Neural cell (in vitro differentiated cells): Measurements from ENCODE around the gene CGB1. TPM values are rescaled to one million over a fixed set of nuclear protein-coding genes. Genes with fewer than 3 reads are reported as not detected.

Source experiments
- H2AFZ ChIP-seq: fragments of 200-600, 300-800 bp; sonication (generic), shearing (Covaris generic); 2 replicates; pipeline ENCODE4 v1.6.0; 2014; ENCODE audit warnings: low read depth, mild to moderate bottlenecking, antibody characterized with exemption, low read length, moderate library complexity
- H3F3A ChIP-seq: fragments of 200-600 bp; shearing (Covaris generic); 2 replicates; pipeline ENCODE4 v1.6.1; 2016; ENCODE audit warnings: mild to moderate bottlenecking, moderate library complexity, mixed read lengths, antibody characterized with exemption, low read length; ENCODE audit not compliant: insufficient read depth, poor library complexity, severe bottlenecking
- H3K27ac ChIP-seq: fragments of 200-600, 300-800 bp; sonication (generic), shearing (Covaris generic); 2 replicates; pipeline ENCODE4 v1.5.1; 2014; ENCODE audit warnings: mild to moderate bottlenecking, low read length, moderate library complexity
- H3K27me3 ChIP-seq: fragments of 300-800, 200-600 bp; sonication (generic), shearing (Covaris generic); 2 replicates; pipeline ENCODE4 v1.6.0; 2014; ENCODE audit warnings: mild to moderate bottlenecking, low read depth, low read length, moderate library complexity; ENCODE audit not compliant: insufficient read depth
- H3K36me3 ChIP-seq: fragments of 300-800, 200-600 bp; sonication (generic), shearing (Covaris generic); 2 replicates; pipeline ENCODE4 v1.5.1; 2014; ENCODE audit warnings: mild to moderate bottlenecking, antibody characterized with exemption, low read length, moderate library complexity; ENCODE audit not compliant: insufficient read depth
- H3K4me2 ChIP-seq: fragments of 300-800, 200-600 bp; sonication (generic), shearing (Covaris generic); 2 replicates; pipeline ENCODE4 v1.6.0; 2014; ENCODE audit warnings: mild to moderate bottlenecking, low read length
- H3K4me3 ChIP-seq: fragments of 300-800, 200-600 bp; sonication (generic), shearing (Covaris generic); 2 replicates; pipeline ENCODE4 v1.5.1; 2014; ENCODE audit warnings: mild to moderate bottlenecking, low read length, moderate library complexity
- H3K79me2 ChIP-seq: fragments of 200-600 bp; shearing (Covaris generic); replicated peaks from 2 replicates; pipeline ENCODE4 v1.6.0; 2014; ENCODE audit warnings: mild to moderate bottlenecking, low read length, moderate library complexity; ENCODE audit not compliant: insufficient read depth
- H3K9ac ChIP-seq: fragments of 300-800, 200-600 bp; sonication (generic), shearing (Covaris generic); 2 replicates; pipeline ENCODE4 v1.6.1; 2016; ENCODE audit warnings: mild to moderate bottlenecking, low read length, mixed read lengths
- H3K9me2 ChIP-seq: fragments of 200-600 bp; shearing (Covaris generic); 2 replicates; pipeline ENCODE4 v1.6.1; 2016; ENCODE audit warnings: mild to moderate bottlenecking, low read length, mixed read lengths; ENCODE audit not compliant: insufficient read depth
- H3K9me3 ChIP-seq: fragments of 200-600, 300-800 bp; sonication (generic), shearing (Covaris generic); 2 replicates; pipeline ENCODE4 v1.6.1; 2016; ENCODE audit warnings: mild to moderate bottlenecking, mixed run types, low read length, moderate library complexity, mixed read lengths
- H4K20me1 ChIP-seq: fragments of 200-600 bp; shearing (Covaris generic); 2 replicates; pipeline ENCODE4 v1.6.1; 2016; ENCODE audit warnings: mild to moderate bottlenecking, mixed run types; ENCODE audit not compliant: insufficient read depth
- CTCF ChIP-seq: fragments of 450-650 bp; IDR thresholded peaks from 2 replicates; pipeline ENCODE4 v1.5.1; 2014; ENCODE audit warnings: antibody characterized with exemption, mild to moderate bottlenecking, moderate library complexity; ENCODE audit not compliant: poor library complexity, severe bottlenecking
- EP300 ChIP-seq: fragments of 450-650 bp; conservative IDR thresholded peaks from 2 replicates; pipeline ENCODE4 v1.6.1; 2014; ENCODE audit warnings: antibody characterized with exemption, mild to moderate bottlenecking, moderate library complexity; ENCODE audit not compliant: poor library complexity, severe bottlenecking
- EZH2 ChIP-seq: fragments of 200-600, 300-800 bp; shearing (Covaris generic), sonication (generic); IDR thresholded peaks from 2 replicates; pipeline ENCODE4 v1.6.1; 2014; ENCODE audit warnings: antibody characterized with exemption, low read length, borderline replicate concordance, mild to moderate bottlenecking; ENCODE audit not compliant: insufficient read depth, poor library complexity, severe bottlenecking
- MXI1 ChIP-seq: fragments of 450-650 bp; conservative IDR thresholded peaks from 2 replicates; pipeline ENCODE4 v1.6.1; 2014; ENCODE audit warnings: antibody characterized with exemption, mild to moderate bottlenecking; ENCODE audit not compliant: poor library complexity, severe bottlenecking
- POLR2AphosphoS5 ChIP-seq: IDR thresholded peaks from 2 replicates; pipeline ENCODE4 v1.6.1; 2012
- RAD21 ChIP-seq: fragments of 450-650 bp; conservative IDR thresholded peaks from 2 replicates; pipeline ENCODE4 v1.6.1; 2014; ENCODE audit warnings: antibody characterized with exemption, mild to moderate bottlenecking, moderate library complexity
- REST ChIP-seq: IDR thresholded peaks from 2 replicates; pipeline ENCODE4 v1.6.1; 2012; ENCODE audit warnings: borderline replicate concordance
- SMC3 ChIP-seq: fragments of 450-650 bp; conservative IDR thresholded peaks from 2 replicates; pipeline ENCODE4 v1.6.1; 2014; ENCODE audit warnings: antibody characterized with exemption, mild to moderate bottlenecking, moderate library complexity; ENCODE audit not compliant: poor library complexity
- TAF1 ChIP-seq: IDR thresholded peaks from 2 replicates; pipeline ENCODE4 v1.6.1; 2012; ENCODE audit warnings: low read depth
- polyA plus RNA-seq: library from polyadenylated mRNA; depleted of rRNA; stranded (reverse); fragments of >200 nt; gene quantifications from 2 replicates; pipeline ENCODE4 v1.2.3, GENCODE V29; 2014

Gene CGB1
- polyA plus RNA-seq, 1 donor from 2014 or later: not detected

GRCh38 chr19:49004133-49004532 is 32.6 kb downstream of the CGB1 start:
- H3K9me3 ChIP-seq: no peaks in the 10 kb centered on the region
- H4K20me1 ChIP-seq: no peaks in the 10 kb centered on the region
- no peak overlapping the region for H3K27ac ChIP-seq
- H3K9ac ChIP-seq: no peak overlapping the region
- no peaks in the 10 kb centered on the region for H3K36me3 ChIP-seq
- H2AFZ ChIP-seq: no peak overlapping the region
- no peak overlapping the region for H3K4me3 ChIP-seq
- H3K79me2 ChIP-seq: no peaks in the 10 kb centered on the region
- H3K9me2 ChIP-seq: no peaks in the 10 kb centered on the region
- no peak for TF ChIP-seq REST
- TF ChIP-seq RAD21: no peak
- no peak for TF ChIP-seq EP300
- no peak for TF ChIP-seq SMC3
- TF ChIP-seq POLR2AphosphoS5: no peak
- no peak for TF ChIP-seq TAF1
- no peak for TF ChIP-seq CTCF
- TF ChIP-seq MXI1: no peak
- TF ChIP-seq EZH2: no peak
- no peaks in the 10 kb centered on the region for H3K27me3 ChIP-seq
- H3F3A ChIP-seq: no peaks in the 10 kb centered on the region
- no peak overlapping the region for H3K4me2 ChIP-seq

GRCh38 chr19:48999481-49000325 is 37.0 kb downstream of the CGB1 start:
- H3K4me3 ChIP-seq: no peak overlapping the region
- no peaks in the 10 kb centered on the region for H3K9me2 ChIP-seq
- H3K36me3 ChIP-seq: no peaks in the 10 kb centered on the region
- H4K20me1 ChIP-seq: no peaks in the 10 kb centered on the region
- H3K27me3 ChIP-seq: no peaks in the 10 kb centered on the region
- no peak overlapping the region for H3K4me2 ChIP-seq
- H3K79me2 ChIP-seq: peaks cover 9% of the 10 kb centered on the region
- H3K9ac ChIP-seq: no peak overlapping the region
- no peak overlapping the region for H2AFZ ChIP-seq
- no peaks in the 10 kb centered on the region for H3F3A ChIP-seq
- H3K9me3 ChIP-seq: no peaks in the 10 kb centered on the region
- H3K27ac ChIP-seq: no peak overlapping the region
- TF ChIP-seq CTCF (peak; percentile 62), RAD21 (peak; percentile 50), MXI1 (no peak), SMC3 (peak; percentile 32), TAF1 (no peak), REST (no peak), EZH2 (no peak), EP300 (no peak)
